T-helper 2 cell treated with Interferon-gamma antibody and Interleukin-4, amounts not matched to agents 100 ng/mL and 5 ng/mL, for 36 hours (primary cell): Measurements from ENCODE around the gene KIF21A. TPM values are rescaled to one million over a fixed set of nuclear protein-coding genes. Genes with fewer than 3 reads are reported as not detected.
"Not testable (repeated sequence)": the region's sequence is repeated elsewhere in the genome, so short reads cannot be mapped to it uniquely, and the experiment has no call there.

ENCODE experiments used
- intact Hi-C: fragments of 100-400 bp; cut with micrococcal nuclease; formaldehyde crosslinking; loops from one replicate; pipeline ENCODE4 v1.15.1; 2023
- total RNA-seq: library from RNA; stranded (reverse); gene quantifications from 2 replicates; pipeline ENCODE4 v1.2.3, GENCODE V29; 2022

Gene KIF21A
- total RNA-seq, 1 donor from 2014 or later, result 16.3 TPM

DNA sequence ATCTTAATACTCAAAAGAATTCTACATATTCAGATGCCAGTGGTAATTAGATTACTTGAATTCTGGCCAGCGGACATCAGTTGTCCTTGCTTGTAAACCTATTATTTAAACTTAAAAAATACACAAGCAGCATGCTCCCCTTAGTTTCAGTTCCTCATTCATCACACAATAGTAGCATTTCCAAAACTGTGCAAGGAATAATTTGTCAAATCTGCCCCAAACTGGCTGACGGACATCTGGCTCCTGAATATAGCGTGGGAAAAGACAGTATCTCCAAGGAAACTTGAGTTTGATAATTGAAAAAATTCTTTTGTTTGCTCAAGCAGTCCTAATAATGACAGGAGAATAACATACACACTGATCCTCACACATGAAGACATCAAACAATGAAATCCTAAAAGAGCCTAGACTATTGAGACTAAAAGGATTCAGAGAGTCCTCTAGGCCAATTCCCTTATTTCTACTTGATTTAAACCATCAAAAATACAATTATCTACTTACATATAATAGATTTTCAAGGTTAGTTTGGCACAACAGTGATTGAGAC lies 90.4 kb downstream of the KIF21A start:
- intact Hi-C loops, result no loop called here

DNA sequence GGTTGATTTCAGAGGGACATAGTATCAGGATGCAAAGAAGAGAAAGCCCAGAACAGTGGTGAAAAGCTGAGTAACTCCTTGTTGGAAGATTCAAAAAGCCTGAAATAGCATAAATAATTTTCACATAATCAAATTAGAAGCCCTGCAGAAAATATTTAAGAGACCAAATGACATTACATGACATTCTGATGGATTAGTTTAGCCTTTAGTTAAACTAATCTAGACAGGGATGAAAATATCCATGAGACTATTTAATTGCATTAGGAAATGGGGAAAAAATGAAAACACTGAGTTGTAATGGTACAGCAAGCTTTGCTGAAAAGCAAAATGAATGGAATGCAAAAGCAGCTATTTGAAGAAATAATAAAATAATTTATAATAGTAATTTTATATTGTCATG lies 91.8 kb downstream of the KIF21A start:
- intact Hi-C loops, result no loop called here

DNA sequence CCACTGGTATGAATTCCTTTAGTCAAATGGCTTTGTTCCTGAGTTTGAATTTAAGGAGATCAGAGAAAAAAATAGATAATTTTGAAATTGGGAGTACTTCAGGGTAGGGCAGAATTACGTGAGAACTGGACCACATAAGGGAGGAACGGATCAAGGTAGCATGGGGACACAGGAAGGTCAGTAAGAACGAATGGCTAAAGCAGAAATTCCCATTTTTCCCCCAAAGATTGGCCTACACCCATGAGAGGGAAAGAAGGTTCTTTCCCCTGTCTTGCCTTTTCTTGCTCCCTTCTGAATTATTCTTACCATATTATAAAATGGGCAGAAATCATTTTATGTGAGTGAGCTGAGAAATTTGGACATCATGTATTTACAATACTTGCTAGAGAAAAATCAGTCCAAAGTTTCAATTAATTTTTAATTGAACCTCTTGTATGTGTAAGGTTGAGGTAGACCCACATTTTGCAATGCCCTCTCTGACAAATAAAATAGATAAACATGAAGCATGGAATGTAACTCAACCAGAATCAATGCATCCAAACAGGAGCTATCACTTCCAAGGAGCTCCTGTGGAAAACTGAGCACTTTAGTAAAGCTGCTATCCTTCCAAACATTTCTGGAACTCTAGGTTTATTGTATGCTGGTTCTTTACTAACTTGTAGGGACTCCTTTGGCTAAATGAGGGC lies 93.8 kb downstream of the KIF21A start:
- intact Hi-C loops, result no loop called here

DNA sequence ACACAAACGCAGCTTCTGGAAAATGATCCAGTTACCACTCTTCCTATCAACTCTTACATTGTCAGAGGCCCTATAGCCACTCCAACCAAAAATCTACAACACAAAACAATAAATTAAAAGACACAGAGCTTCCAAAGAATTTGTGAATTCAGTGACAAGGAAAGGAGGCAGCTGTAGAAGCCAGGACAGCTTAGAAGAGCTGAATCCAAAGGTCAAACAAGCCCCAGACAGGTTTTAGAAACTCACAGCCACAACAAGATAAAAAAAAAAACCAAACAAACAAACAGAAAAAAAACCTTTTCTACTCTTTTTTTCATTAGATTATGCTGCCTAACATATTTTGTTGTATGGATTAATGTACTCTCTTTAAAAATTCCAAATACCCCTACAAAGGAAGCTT lies 94.4 kb downstream of the KIF21A start:
- intact Hi-C loops, result no loop called here

DNA sequence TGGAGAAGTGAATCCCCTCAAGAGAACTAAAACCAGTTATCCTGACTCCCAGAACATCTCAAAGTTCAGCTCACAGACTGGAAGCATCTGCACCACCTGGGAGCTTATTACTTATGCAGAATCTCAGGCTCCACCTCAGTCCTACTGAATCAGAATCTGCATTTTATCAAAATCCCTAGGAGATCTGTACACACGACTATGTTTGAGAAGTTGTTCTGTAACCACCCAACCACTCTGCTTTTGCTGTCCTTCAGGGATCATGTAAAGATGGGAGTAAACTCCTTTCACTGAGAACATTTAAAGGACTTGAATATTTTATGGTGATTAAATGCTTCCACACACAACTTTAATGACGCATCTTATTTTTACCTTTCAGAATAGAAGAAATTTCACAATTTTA lies 98.0 kb downstream of the KIF21A start:
- intact Hi-C loops, result no loop called here

DNA sequence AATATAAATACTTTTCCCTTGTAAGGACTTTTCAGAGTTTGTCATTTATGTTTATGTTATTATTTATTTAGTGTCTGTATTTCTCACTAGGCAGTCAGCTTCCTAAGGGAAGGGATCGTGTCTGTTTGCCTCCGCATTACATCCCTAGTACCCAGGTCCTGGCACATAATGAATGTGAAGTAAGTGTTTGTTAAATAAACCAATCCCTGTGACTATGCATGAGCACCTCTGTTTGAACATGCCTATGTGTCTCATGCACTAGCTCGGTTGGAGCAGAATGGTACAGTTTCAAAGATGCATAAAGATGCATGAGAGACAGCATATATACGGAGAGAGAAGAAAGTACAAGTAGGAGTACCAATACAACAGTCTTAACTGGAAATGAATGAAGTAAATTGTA lies 99.3 kb downstream of the KIF21A start:
- intact Hi-C loops, result no loop called here

DNA sequence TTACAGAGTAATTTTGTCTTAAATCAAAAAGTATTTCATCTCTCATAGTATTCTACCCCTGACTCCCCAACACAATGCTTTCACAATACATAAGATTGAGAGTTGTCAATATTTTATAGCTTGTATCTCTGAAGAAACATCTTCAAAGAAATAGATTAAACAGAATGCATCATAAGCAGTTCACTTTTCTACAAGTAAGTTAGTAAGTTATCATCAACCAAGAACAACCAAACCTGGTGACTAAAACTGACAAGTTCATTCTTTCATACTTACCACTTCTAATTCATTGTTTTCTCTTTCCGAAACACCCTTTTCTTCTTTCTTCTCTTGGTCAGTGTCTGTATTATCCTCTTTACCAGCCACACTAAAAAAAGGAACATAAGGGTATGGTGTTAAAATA lies 101.2 kb downstream of the KIF21A start:
- intact Hi-C loops, result no loop called here

DNA sequence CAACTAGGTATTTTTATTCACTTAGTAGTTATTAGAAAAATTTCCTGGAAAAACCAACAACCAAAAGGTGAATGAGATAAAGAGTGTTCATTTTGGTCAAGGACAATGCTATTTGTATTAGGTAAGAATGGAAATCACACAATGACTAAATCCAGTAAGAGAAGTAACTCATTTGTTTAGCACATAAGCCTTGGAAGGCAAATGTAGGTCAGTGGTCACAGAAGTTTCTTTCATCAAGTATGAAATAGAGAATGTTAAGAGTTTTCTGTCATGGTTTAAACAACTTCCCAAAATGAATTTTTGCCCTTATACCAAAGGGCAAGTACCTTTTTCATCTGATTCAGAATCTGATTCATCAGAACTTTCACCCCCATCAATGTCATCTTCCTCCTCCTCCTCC lies 101.7 kb downstream of the KIF21A start:
- intact Hi-C loops, result no loop called here

DNA sequence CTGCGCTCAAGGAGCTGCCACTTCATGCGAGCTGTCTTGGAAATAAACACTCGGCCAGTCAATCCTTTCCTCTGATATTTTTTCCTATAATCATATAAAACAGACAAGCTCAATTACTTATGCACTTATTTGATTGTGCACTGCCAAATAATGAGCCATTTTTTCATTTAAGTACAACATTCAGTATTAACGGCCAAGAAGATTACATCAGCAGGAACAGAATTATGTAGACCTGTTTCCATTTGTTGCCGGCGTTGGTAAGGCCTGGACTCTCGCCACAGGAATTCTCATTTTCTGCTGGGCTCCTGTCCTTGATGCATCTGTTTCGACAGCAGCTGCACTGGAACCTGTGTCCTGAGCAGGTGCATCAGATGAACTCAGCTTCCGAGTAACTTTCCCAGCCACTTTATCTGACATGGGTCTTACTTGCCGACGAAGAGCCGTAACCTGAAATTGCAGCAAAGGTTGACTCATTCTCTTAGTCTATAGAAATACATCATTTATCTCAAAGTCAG lies 110.2 kb downstream of the KIF21A start:
- intact Hi-C loops, result loop anchor here (5.0 kb wide), 1 partner anchor 110 kb away; the partner anchor contains the start of gene KIF21A

DNA sequence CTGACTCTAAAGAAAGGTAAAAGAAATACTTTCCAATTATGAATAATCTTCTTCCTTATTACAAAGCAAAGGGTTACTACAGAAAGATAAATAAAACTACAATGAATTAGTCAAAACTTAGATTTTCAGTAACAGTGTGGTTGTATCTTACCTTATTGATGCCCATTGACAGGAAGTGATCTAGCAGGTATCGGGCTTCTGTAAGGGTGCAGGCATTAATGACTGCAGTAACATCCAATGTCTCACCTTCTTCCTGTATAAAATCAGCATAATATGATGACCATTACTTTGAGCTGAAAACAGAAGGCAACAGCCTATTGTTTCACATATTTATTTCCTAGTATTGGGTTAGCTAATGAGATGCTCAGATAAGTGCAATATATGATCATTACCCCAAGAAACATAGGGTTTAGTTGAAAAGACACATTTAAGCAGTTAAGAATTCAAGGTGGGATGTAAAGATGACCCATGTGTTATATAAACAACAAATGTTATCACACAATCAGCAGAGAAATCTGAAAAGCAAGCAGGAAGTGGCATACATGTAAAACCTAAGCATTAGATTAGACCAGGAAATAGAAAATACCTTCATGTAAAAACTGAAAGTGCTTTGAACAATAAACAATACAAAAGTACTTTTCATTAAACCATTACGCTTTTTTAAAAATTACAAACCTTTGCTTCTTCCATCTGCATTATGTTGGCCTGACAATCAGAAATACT lies 111.2 kb downstream of the KIF21A start:
- intact Hi-C loops, result loop anchor here (5.0 kb wide), 1 partner anchor 111 kb away; the partner anchor contains the start of gene KIF21A

DNA sequence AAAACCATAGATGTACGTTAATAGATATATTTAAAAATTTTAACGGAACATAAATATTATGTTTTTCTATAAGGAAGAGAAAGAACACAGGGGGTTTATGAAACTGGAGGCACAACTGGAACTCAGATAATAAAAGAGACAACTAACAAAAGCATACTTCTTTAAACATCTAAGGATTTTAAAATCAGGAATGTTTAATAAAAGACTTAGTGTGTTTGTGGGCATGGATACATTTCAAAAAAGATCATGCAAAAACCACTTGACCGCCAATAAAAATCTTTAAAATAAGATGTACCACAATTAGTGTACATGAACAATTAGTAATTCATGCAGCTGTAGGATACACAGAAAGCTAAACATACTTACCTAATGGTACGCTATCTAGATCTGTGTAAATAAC lies 113.0 kb downstream of the KIF21A start:
- intact Hi-C loops, result loop anchor here (5.0 kb wide), 1 partner anchor 112 kb away; the partner anchor contains the start of gene KIF21A

DNA sequence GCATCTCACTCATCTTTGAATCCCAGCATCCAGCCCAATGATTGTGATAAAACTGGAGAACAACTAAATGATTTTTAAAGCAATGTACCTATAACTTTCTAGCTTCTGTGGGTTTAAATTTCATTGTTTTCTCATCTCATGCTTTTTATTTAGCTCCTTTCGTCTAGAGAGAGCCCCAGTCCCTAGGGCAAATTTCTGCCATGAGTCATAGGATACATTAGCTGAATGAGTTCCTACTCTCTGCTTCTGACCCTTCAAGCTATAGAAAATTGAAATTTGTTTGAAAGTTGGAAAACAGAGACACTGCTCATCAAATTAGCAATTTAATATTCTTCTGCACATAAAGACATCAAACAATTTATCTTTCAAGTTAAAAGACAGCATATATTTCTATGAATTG lies 113.9 kb downstream of the KIF21A start:
- intact Hi-C loops, result no loop called here

DNA sequence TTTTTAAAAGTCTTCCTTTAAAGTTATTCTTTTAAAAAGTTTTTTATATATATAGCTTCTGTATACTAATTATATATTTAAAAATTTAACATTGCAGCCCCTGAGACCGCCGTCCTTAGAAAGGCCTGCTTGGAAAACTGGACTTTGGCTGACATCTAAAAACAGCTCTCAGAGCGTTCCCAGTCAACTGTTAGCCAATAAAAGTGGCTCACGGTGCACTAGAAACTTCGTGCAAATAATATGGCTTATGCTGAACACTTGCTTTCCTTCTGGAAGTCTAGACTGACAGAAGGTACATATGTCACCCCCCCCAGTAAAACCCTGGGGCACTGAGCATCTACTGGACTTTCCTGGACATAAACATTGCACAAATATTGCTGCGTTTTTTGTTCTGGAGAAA lies 115.0 kb downstream of the KIF21A start:
- intact Hi-C loops, result no loop called here

DNA sequence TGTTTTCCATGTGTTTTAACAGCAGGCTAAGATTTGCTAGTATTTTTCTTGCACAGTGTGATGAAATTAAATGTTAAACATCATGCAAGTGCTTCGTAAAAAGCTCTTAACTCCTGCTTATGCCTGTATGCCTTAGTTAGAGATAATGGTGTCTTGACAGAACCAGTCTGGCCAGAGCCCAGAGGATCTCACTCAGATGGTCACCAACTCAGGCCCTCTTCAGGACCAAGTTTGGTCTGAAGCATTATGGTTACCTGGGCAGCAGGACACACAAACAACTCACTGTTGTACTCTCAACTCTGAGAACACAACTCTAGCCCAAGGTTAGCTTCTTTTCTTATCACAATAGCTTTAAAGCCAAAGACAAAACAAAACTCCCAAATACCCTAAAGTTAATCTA lies 115.4 kb downstream of the KIF21A start:
- intact Hi-C loops, result no loop called here

DNA sequence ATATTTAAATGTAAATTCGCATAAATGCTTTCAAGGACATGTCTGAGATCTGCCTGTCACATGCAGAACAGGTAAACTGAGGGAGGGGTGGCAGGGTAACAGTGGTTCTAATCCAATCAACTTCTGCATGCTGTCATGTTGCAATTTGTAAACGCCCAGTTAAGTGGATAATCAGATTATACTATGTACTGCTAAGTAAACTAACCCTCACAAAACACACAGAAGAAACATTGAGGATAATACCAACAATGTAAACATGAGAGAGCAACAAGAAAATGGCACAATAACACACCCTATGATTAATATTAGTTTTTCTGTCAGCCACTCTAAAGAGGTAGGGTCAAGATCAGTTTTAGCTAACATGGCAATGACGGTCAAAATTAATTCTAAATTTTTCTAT lies 123.7 kb downstream of the KIF21A start:
- intact Hi-C loops, result loop anchor here (5.0 kb wide), 3 partner anchors 53 to 788 kb away; partner anchors contain the start of genes ABCD2 and SLC2A13

DNA sequence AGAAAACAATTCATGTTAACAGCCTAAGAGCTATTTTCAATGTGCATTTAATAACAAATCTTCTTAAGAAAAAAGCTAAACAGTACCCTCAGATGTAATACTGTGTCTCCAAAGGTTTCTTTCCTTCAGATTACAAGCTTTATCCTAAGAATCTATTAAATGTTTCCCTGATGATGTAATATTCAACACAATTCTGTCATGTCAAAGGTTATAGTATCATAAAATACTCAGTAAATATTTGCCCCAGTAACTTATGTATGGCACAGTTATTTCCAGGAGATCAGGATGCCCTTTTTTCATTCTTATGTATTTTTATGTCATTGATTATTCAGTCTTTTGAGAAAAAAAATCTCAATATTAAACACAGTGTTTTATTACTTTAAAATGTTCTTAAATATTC lies 128.4 kb downstream of the KIF21A start:
- intact Hi-C loops, result no loop called here

DNA sequence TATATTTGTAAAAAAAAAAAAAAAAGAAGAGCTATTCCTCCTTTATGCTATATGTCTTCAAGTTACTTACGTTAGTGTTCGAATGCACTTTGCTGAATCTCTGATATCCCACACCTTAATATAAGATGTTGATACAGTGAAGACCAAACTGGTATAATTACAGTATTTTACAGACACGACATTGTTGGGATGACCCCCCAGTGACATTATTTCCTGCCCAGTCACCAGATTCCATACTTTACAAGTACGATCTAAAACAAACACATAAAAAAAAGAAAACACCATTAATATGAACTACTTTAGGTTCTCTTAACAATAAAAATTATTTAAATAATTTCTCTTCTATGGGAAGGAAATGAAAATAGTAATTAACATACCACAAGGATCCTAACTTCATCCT lies 133.4 kb downstream of the KIF21A start:
- intact Hi-C loops, result no loop called here

DNA sequence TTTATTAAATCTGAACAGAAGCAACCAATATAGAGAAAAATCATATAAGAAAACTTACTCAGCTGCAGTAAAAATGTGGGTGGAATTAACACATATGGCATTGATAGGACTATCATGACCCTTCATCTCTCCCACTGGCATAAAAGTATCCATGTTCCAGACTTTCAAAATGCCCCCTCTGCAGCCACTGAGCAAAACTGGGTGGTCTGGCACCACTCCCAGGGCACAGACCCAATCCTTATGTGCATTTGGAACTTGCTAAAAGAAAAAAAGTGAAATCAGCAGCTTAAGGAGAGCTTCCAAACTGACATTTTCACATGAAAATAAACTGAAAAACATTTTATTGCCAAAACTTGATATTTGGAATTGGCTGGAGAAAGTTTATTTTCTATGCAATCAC lies 141.5 kb downstream of the KIF21A start:
- intact Hi-C loops, result no loop called here

DNA sequence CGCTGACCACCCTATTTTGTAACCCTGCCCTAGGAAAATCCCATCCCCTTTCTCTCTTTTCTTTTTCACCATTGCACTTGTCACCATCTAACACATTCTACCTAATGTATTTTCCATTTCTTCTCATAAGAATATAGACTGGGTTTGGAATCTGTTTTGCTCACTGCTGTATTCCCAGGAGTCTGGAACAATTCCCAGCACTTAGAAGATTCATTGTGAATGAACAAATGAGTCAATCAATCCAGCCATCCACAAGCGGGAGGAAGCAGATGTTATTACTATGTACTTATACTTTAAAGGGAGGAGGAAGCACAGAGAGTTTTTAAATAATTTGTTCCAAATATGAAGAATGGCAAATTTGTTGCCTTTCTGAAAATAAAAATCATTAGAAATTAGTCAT lies 142.1 kb downstream of the KIF21A start:
- intact Hi-C loops, result no loop called here

DNA sequence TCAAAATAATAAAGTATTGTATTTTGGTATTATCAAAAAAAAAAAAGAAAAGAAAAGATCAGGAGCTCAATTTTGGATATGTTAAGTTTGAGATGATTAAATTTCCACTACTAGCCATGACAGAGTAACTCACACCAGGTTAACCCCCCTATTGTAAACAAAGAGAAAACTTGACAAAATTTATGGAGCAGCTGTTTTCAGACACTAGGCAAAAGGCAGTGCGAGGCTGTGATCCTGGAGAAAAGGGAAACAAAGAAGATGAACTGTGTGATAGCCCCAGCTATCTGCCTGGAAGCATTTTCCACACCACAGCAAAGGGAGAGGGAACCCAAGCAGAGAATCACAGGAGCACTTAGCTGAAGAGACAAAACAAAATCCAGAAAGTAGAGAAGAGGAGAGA lies 145.0 kb downstream of the KIF21A start:
- intact Hi-C loops, result no loop called here

DNA sequence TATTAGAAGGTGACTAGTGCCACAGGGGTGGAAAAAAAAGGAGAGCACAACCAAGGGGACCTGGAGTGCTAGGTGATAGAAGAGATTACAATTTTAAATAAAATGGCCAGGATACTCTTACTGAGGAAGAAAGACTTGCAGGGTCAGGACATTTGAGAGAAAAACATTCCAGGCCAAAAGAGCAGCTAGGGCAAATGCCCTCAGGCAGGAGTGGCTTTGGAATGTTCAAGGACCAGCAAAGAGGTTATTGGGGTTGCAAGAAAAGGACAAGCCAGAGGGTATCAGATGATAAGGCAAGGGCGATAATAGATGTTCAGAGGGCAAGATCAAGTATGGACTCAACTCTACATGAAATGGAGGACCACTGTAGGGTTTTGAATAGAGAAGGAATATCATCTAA lies 146.4 kb downstream of the KIF21A start:
- intact Hi-C loops, result no loop called here

DNA sequence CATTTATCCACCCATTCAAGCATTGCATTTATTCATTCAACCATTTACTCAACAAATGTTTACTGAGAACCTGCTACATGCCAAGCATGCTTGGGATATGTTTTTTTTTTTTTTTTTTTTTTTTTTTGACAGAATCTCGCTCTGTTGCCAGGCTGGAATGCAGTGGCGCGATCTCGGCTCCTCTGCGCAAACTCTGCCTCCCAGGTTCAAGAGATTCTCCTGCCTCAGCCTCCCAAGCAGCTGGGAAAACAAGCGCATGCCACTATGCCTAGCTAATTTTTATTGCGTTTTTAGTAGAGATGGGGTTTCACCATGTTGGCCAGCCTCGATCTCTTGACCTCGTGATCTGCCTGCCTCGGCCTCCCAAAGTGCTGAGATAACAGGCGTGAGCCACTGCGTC lies 147.3 kb downstream of the KIF21A start:
- intact Hi-C loops, result not testable (repeated sequence)
